ENCODE measurements around the gene TRERF1.

DNA sequence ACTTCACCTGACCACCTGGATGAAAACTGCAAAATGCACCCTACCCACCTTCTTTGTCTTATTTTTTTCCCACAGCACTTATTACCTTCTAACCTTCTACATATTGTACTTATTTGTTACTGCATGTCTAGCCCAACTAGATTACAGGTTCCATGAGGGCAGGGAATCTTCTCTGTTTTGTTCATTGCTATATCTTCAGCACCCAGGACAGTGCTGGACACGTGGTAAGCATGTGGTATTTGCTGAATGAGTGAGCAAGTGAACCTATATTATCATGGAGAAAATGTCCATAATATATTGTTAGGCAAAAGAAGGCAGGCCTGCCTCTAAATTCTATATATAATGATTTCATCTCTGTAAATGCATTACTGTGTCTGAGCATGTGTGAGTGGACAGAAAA, 107.0 kb downstream of the TRERF1 start:
- TF ChIP-seq, protein P1, sequence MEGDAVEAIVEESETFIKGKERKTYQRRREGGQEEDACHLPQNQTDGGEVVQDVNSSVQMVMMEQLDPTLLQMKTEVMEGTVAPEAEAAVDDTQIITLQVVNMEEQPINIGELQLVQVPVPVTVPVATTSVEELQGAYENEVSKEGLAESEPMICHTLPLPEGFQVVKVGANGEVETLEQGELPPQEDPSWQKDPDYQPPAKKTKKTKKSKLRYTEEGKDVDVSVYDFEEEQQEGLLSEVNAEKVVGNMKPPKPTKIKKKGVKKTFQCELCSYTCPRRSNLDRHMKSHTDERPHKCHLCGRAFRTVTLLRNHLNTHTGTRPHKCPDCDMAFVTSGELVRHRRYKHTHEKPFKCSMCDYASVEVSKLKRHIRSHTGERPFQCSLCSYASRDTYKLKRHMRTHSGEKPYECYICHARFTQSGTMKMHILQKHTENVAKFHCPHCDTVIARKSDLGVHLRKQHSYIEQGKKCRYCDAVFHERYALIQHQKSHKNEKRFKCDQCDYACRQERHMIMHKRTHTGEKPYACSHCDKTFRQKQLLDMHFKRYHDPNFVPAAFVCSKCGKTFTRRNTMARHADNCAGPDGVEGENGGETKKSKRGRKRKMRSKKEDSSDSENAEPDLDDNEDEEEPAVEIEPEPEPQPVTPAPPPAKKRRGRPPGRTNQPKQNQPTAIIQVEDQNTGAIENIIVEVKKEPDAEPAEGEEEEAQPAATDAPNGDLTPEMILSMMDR (conservative IDR thresholded peaks at IDR 0.05; ENCODE audit: low read depth, low read length): no peak
- TF ChIP-seq EZH2phosphoT487 (IDR thresholded peaks at IDR 0.05; ENCODE audit: borderline replicate concordance, low read length) (no peak), EZH2 (IDR thresholded peaks at IDR 0.05; ENCODE audit: low read length, unreplicated experiment) (no peak)
